DMS79 treated with DMSO at 0.1 percent for 48 hours (cell line): ENCODE measurements around the gene FERMT3.
A peak's percentile ranks its signal among the peaks of the same experiment; 100 is the strongest.
"Not testable (repeated sequence)": the region's sequence is repeated elsewhere in the genome, so short reads cannot be mapped to it uniquely, and the experiment has no call there.

ENCODE experiments used
- DNase-seq: peaks from one replicate; lab custom pipeline; 2025; lab: John Stamatoyannopoulos, UW

Gene FERMT3

DNA sequence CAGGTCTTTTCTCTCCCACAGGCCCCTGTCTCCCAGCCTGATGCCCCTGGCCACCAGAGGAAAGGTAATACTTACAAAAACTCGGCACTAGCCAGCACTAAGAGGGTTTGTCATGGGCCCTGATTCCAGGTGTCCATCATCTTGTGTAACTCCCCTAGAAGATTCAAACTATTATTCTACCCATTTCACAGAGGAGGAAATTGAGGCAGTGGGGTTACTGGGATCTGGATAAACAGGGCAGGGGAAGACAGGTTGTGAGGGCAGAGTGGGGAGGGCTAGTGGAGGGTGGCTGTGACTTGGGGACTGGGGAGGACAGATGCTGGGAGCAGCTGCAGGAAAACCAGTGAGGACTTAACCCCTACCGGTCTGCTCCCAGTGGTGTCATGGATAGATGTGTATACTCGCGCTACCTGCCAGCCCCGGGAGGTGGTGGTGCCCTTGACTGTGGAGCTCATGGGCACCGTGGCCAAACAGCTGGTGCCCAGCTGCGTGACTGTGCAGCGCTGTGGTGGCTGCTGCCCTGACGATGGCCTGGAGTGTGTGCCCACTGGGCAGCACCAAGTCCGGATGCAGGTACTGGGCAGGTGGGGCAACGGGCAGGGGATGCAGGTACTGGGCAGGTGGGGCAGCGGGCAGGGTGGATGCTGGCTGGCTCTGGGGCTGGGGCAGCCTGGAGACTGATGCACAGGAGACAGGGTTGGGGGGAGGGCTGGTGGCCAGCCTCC is 29.1 kb downstream of the FERMT3 start:
- no peak for DNase-seq

DNA sequence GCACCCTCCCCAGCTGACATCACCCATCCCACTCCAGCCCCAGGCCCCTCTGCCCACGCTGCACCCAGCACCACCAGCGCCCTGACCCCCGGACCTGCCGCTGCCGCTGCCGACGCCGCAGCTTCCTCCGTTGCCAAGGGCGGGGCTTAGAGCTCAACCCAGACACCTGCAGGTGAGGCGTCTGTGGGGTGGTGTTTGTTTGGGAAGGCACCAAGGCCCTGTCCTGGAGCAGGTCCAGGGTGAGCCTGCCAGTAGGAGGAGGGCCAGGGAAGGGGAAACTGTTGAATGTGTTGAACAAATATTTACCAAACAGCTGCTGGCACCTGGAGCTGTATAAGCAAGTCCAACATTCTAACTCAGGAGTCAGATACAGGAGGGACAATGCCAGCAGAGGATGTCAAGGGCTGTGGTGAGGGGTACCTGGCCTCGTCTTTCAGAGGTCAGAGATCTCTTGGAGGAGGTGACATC is 31.0 kb downstream of the FERMT3 start:
- DNase-seq: peak; percentile 82

GRCh38 chr11:64238076-64238475 is 31.6 kb downstream of the FERMT3 start:
- DNase-seq: no peak

- DNase-seq: no peak
Observed at GRCh38 chr11:64238999-64239398, 32.5 kb downstream of the FERMT3 start.

DNA sequence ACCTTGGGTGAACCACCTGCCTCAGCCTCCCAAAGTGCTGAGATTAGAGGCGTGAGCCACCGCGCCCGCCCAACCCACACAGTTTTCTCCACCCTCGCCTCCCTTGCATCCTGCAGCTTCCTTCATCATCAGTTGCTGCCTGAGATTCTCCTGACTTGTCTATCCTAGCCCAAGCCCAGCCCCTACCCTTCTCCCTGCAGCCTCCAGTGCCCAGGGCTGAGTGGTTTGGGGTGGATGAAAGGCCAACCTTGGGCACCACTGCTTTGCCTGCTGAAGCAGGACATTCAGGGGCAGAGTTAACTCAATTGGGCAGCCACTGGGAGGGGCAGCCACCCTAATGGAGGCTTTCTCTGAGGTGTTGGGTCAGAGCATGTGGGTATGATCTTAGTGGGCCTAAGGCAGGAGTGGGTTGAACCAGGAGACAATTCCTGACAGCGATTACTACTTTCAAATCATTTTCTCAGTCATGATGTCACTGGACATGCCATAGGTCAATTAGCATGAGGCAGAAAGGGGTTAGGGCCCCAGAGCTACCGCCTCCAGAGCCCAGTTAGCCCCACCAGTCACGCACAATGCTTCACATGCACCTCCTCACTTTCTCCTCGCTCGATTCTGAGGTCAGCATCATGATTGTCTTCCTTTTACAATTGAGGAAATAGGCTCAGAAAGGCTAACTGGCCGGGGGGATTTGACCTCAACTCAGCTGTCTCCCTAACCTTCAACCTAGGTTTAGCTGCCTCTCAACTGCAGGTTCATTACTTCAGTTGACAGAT is 33.3 kb downstream of the FERMT3 start:
- no peak for DNase-seq

GRCh38 chr11:64240435-64241240 is 34.1 kb downstream of the FERMT3 start, which contains the start of gene FKBP2:
Gene FKBP2 (plus strand): TSS chr11:64241095. CDS start chr11:64242388, 1,293 bp downstream.
- peak; percentile 87 for DNase-seq

- DNase-seq: peak; percentile 96
Observed at GRCh38 chr11:64241241-64241490, 34.6 kb downstream of the FERMT3 start.

- DNase-seq: no peak
Observed at GRCh38 chr11:64241491-64242374, 35.2 kb downstream of the FERMT3 start.

GRCh38 chr11:64243236-64243854 is 36.8 kb downstream of the FERMT3 start:
- no peak for DNase-seq

GRCh38 chr11:64244107-64244506 is 37.6 kb downstream of the FERMT3 start:
- no peak for DNase-seq

- no peak for DNase-seq
Observed at GRCh38 chr11:64244966-64245365, 38.4 kb downstream of the FERMT3 start.

- no peak for DNase-seq
Observed at GRCh38 chr11:64245401-64245796, 38.9 kb downstream of the FERMT3 start.

DNA sequence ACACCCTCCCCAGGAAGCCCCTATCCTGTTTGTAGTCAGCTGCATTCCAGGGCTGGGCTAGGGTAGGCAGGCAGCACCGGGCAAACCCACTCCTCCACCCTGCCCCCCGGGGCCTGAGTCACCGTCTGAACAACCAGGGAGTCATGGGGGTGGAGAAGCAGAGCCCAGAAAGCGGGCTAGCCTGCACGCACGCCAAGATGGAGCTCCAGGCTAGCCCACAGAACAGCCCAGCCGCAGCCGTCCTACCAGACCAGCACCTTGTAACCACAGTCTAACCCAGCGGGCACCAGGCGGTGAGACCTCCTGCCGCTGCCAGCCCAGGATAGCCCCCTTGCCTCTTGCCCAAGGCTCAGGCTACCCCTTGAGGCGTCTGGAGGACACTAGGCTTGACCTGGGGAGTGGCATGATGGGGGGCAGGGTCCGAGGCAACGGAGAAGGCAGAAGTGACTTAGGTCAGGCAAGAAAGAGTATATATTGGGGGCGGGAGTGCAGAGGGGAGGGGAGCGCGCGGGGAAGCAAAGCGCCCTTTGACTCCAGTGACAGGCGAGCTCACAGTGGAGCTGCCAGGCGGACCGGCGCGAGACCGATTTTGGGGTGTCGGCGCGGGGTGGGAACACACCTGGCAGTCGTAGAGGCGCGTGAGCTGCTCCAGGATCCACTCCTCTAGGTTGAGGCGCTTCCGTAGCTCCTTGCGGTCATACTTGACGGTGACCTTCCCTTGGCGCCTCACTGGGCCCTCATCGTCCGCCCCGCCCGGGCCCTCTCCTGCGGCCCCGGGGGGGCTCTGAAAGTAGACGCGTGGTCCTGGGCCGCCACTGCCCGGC is 39.5 kb downstream of the FERMT3 start:
- DNase-seq: peak; percentile 26

GRCh38 chr11:64246621-64246870 is 40.0 kb downstream of the FERMT3 start:
- DNase-seq: not testable (repeated sequence)

- peak; percentile 60 for DNase-seq
Observed at GRCh38 chr11:64246871-64247728, 40.6 kb downstream of the FERMT3 start, which contains the start of gene PPP1R14B. Gene PPP1R14B (minus strand): TSS chr11:64246943. CDS start chr11:64246673, 270 bp downstream.

- peak; percentile 53 for DNase-seq
Observed at GRCh38 chr11:64247729-64248531, 41.4 kb downstream of the FERMT3 start.

DNA sequence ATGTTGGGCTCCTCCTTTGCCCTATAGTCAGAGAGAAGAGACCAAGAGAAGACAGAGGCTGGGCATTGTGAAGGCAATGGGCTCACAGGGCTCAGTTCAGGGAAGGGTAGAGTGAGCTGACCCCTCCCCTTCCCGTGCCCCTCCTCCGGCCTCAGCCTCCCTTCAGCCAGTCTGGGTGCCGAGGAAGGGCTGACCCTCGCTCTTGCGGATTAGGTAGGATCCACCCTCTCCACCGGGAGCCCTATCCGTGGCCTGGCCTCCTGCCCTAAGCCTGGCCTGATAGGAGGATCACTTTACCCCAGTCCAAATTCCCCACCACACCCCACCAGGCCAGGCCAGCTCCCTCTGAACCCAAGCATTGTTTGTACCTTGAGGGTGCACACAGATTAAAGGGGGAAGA is 42.1 kb downstream of the FERMT3 start:
- no peak for DNase-seq

DNA sequence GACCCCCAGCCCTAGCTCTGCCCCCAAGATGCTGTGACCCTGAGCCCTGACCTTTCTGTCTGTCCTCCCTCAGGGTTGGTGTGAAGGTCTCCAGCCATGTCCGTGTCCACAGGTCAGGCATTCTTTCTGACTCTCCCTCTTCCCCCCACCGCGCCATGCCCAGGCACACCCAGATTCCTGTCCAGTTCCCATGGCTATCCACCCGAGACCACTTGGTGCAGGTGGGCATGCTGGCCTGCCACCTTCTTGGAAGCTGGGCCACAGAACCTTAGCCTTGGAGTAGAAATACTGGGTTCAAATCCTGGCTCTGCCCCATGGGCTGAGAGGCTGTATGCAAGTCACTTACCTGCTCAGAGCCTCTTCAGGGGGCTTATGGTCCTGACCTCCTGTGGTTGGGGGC is 42.5 kb downstream of the FERMT3 start:
- no peak for DNase-seq
